Inflammatory macrophage treated with lipopolysaccharide for 4 hours (primary cell): ENCODE results near the gene RGPD8.
"Not testable (repeated sequence)": the region's sequence is repeated elsewhere in the genome, so short reads cannot be mapped to it uniquely, and the experiment has no call there.

ENCODE experiments used
- DNase-seq: peaks from one replicate; pipeline ENCODE4 v3.0.0-alpha.2; 2020

The RGPD8 gene

DNA sequence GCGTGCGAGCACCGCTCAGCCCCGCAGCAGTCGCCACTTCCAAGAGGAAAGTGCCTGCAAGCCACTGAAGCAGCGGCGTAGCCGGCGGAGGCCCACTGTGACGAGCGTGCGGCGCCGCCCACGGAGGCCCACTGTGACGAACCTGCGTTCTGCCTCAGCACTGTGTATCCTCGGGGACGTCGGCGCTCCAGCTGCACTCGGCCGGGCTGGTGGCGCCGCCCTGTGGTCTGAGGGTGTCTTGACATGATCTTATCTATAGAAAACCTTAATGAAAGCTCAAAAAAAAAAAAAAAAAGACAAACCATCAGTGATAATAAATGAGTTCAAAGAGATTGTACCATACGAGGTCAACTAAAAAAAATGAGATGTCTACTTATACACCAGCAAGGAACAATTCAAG, at the start of gene RGPD8:
RGPD8 (minus strand) TSS at position 166 of the 400 bp plus-strand sequence. CDS start 192 bp downstream, outside the sequence.
- DNase-seq, result peak; percentile 92

DNA sequence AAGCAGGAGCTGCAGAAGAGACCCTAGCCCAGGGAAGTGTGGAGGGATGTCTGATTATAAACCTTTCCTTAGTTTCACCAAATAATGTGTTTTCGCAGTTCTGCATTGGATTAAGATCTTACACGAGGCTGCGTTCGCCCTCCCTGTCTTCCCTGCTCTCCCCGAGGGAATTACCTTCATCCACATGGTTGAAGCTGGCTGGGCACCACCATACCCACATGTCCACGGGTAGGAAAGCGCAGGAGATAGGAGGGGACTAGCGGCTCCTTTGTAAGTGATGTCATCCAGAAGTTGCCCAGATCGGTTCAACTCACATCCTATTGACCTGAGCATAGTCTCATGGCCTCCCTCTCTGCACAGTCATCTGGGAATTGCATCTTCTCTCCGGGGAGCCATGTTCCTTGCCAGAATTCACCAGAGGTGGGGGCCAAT, 49.6 kb upstream of the RGPD8 start:
- DNase-seq, result peak; percentile 41

DNA sequence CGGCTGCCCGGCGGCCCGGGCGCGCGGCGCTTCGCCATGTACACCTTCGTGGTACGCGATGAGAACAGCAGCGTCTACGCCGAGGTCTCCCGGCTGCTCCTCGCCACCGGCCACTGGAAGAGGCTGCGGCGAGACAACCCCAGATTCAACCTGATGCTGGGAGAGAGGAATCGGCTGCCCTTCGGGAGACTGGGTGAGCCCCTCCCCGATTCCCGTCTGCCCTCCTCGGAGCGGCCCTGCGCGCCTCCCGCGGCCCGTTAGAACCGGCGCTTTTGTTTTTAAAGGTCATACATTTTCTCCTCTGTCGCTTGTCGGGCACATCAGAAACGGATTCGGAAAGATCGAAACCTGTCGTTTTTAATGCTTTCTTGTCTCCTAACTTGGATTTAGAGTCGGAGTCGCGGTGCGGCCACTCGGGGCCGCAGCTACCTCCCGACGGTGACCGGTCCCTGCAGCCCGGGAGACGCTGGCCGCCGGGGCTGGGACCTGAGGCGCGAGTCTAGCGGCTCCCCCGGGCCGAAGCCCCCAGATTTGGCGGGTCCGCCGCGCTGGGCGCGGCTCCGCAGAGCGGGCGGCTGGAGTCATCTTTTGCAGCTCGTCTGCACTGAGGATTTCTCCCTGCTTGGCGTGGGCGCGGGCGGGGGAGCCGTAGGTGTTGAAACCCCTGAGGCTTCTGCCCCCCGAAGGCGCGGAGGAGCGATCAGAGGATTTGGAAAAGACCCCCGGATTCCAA, 49.0 kb upstream of the RGPD8 start:
- peak; percentile 22 for DNase-seq

DNA sequence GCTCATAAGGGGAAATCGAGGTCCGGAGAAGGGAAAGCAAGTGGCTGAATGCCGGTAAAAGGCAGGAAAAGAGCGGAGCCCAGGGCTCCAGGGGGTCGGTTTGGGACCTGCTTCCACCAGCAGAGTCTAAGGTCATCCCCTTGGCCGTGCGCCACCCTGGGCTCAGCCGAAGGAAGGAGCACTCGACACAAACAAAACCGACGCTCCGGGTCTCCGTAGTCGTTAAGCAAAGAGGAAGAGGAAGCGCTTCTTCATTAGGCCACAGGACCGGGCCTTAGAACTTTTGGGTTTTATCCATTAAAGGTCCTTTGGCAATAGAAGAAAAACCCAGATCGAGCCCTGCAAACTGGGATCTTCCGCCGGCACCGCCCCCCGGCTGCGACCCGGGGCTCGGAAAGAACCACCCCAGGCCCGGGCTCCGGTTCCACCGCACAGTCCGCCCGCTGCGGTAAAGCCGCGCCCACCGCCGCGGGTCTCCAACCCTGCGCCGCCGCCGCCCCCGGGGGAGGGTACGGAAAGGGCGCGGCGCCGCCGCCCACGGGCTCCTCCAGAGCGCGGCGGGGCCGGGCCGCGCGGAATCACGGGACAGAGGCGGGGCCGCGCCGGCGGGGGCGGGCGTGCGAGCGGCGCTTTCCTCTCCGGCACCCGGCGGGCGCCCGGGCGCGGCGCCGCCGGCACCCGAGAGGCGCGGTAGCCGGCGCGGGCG, 48.2 kb upstream of the RGPD8 start, which contains the start of gene TTL:
TTL (plus strand) TSS at position 629 of the 706 bp plus-strand sequence. CDS start 189 bp downstream, outside the sequence.
- peak; percentile 89 for DNase-seq

DNA sequence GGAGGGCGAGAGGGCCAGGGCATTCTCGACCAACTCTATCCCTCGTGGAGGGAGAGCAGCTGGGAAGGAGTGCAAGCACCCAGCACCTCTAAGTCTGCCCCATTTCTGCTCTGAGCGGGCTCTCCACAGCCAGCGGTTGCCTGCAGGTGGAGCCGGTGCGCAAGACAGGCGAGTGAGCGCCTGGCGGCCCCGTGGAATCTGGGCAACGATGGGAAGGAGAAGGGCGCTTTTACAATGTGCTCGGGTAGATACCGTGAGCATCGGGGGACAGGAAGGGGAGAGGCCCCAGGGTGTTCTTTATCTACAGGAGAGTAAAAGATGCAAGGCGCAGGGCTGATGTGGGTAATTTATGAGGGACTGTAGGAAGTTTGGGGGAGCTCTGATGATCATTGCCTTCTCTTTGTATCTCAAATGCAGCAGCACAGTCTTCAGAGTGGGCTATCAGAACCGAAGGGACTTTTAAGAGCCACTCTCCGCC, 47.6 kb upstream of the RGPD8 start:
- DNase-seq, result peak; percentile 74

DNA sequence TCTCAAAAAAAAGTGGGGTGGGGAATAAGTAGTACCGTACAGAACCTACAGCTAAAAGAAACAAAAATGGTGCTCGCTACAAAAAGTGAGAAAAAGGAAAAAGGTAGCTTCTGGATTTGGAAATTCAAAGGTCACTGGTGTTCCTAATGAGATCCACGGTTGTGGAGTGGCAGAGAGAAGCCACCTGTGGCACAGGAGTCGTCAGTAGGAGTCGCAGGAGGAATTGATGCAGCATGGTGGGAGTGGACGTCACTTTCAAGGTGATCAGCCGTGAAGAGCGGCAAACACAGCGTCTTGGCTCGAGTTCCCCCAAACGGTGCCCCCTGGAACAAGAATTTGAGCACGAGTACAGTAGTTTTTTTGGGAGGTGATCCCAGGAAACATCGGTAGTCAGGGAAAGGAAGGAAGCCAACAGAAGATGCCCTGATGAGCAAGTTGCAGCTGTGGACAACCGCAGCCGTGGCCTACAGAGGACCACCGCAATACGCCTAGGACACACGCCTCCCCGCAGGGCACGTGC, 47.1 kb upstream of the RGPD8 start:
- DNase-seq, result no peak

DNA sequence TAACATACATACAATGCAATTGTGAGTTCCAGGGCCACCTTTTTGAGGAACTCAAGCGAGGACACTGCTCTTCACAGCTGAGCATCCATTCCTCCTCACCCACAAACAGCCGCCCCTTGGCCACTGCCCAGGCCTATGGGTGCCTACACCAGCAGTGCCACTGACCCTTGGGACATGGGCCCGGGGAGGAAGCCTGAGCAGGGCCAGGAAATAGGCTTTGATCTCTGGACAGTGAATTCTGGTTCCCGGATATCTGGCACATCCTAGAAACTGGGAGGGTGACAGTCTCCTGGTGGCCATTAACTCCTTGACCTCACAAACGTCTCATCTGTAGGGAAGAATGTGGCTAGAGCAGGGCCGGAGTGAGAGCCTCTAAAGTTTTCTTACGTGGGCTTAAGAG, 43.0 kb upstream of the RGPD8 start:
- no peak for DNase-seq

DNA sequence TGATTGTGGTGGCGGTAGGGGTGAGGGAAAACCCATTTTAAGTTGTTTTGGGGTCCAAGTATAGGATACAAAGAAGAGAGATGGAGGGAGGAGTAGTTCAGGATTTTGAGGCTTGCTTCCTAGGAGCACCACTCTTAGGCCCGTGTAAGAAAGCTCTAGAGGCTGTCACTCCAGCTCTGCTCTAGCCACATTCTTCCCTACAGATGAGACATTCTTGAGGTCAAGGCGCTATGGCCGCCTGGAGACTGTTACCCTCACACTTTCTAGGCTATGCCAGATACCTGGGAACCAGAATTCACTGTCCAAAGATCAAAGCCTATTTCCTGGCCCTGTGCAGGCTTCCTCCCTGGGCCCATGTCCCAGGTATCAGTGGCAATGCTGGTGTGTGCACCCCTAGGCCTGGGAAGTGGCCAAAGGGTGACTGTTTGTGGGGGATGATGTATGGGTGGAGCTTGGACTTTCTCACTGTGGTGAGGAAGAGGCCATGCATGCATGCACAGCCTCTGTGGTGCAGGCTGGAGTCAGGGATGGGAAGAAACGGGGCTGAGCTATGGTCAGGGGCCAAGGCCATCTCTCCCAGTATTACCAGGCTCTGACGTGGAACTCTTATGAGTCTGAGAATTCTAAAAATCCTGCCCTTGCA, 41.5 kb upstream of the RGPD8 start:
- no peak for DNase-seq

DNA sequence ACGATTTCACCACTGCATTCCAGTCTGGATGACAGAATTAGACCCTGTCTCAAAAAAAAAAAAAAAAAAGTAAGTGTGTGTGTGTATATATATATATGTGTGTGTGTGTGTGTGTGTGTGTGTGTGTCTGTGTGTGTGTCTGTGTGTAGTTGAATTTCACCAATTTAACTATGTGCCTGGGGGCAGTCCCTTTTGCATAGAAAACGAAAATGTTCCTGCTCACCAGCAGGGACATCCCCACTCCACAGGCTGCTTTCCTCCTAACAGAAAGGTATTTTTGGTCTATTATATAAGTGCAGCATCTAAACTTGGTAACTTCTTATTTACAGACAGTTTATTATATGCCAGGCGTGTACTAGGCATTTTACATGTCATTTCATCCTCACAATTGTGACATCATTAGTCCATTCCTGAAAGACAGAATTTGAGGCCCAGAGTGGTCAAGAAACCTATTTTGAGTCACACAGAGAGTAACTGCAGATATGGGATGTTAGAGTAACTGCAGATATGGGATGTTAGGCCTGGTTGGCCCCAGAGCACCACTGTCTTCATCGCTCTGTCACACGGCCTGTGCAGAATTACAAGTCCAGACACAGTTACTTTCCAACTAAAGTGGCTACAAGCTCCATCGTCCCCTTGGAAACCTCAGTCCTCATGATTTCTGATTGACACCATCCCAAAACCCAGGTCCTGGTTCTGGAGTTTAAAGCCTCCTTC, 39.3 kb upstream of the RGPD8 start:
- DNase-seq, result no peak

DNA sequence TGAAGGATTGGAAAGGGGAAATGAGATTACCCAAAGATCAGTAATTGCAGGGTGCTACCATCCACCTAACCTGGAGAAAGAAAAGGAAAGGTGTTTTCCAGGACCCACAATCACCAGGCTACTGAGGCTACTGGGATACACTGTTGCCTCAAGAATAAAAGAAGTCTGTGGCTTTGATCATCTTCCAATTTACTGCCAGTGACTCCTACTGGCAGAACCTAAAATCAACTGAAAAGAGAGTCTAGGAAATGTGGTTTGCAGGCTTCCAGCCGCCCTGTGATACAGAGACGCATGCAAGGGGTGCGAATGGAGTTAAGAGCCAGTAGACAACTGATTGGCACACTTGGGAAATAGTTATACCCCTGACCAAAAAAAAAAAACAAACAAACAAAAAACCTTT, 31.9 kb upstream of the RGPD8 start:
- no peak for DNase-seq

DNA sequence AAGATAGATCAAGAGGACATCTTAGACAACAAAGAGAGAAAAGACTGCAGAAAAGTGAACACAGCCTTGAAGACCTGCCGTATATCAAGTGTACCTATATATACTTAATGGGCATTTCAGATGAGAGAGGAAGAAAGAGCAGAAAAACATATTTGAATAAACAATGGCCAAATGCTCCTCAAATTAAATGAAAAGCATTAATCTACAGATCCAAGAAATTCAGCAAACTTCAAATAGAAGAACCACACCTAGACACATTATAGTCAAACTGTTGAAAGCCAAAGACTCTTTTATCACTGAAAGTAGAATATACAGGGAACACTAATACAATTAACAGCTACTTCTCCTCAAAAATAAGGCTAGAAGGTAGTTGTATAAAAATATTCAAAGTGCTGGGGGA, 29.8 kb upstream of the RGPD8 start:
- no peak for DNase-seq

DNA sequence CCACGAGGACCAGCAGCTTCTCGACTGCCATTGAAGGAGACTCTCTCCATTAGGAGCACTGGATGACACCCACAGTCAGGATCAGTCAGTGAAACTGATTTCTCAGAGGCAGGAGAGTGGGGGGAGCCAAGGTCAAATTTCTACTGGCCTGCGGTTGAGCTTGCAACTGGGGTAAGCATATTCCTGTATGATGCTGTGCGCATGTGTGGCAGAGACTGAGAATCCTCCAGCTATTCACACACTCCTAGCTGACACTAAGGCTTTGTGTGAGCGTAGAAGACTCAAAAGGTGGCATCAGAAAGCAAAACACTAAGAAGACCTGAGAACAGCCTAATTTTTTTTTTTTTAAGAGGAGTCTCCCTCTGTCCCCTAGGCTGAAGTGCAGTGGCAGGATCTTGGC, 28.7 kb upstream of the RGPD8 start:
- DNase-seq, result no peak

DNA sequence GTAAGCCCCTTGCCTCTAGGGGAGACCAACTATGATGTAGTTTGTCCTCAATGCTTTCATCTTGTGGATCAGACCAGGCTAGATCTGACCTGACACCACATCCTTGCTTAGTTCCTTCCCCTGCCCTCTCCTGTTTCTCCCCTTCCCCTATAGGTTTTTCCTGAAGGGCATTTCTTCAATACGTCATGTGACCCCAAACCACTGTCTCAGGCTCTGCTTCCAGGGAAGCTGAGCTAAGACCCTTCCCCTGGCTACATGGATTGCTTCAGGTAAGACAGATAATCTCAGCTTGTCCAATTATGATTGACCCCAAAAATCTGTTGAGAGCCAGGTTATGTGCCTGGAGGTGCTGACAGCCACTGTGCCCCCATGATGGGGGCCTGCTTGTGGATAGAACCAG, 25.9 kb upstream of the RGPD8 start:
- DNase-seq, result no peak

DNA sequence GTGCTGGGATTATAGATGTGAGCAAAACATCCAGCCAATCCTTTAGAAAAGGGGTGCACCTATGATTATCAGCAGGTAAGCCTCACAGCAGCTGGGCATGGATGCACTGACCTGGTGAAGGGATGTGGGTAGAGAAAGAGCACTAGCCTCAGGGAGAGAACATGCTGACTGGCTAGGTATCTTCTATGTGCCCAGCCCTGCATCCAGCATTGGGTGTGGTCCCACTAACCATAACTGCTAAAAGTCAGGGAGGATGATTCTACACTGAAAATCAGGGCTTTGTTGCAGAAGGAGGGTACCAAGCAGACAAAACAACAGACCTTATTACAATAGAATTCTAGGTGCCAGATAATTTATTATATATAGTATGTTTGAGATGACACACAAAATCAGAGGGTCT, 21.1 kb upstream of the RGPD8 start:
- no peak for DNase-seq

DNA sequence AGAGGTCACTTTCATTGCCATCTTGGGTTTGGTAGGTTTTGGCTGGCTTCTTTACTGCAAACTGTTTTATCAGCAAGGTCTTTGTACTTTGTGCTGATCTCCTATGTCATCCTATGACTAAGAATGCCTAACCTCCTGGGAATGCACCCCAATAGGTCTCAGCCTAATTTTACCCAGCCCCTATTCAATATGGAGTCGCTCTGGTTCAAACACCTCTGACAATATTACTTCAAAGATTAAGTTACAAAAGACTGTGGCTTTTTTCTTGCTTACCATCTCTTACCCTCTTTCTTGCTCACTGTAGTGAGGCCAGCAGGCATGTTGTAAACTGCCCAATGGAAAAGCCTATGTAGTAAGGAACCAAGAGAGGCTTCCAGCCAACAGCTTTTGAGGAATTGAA, 17.9 kb upstream of the RGPD8 start:
- DNase-seq, result no peak

DNA sequence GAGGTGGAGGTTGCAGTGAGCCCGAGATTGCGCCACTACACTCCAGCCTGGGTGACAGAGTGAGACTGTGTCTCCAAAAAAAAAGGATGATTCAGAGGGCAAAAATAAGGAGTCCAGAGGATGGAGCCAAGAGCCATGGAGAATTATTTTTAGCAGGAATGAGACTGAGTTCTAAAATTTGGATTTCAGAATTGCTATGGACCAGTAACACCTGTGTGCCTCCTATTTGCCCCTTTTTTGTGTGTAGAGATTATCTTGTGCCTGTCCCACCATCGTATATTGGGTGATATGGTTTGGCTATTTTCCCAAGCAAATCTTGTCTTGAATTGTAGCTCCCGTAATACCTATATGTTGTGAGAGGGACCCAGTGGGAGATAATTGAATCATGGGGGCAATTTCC, 16.4 kb upstream of the RGPD8 start:
- DNase-seq, result no peak

DNA sequence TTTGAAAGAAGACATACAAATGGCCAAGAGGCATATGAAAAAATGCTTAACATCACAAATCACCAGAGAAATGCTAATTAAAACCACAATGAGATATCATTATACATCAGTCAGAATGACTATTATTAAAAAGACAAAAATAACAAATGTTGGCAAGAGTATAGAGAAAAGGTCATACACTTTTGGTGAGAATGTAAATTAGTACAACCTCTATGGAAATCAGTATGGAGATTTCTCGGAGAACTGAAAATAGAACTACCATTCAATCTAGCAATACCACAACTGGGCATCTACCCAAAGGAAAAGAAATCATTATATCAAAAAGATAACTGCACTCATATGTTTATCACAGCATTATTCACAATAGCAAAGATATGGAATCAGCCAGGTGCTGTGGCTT, 10.8 kb upstream of the RGPD8 start:
- DNase-seq, result not testable (repeated sequence)

DNA sequence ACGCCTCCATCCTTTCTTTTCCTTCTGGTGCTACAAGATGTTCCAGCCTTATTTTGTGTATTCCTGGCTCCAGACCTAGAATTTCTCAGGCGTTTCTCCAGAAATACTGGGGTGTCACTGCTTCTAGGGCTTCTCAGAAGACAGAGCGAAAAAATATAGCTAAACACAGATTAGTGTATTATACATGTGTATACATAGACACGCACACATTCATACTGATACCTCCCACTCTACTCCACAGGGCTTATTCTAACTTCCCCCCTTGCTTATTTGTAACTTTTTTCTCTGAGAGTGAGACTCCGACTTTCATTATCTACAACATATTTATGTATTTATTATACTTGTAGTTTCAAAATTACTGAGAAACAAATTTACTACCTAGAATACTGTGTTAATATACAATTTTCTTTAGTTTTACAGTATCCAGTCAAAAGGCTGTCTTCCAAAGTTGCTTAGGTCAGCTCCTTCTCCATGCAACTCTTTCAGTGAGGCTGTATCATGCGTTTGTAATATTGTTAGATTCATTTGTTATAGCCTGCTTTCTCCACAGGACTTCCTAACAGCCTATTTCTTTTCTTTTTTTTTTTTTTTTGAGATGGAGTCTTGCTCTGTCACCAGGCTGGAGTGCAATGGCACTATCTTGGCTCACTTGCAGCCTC, 5.3 kb upstream of the RGPD8 start:
- DNase-seq, result not testable (repeated sequence)

DNA sequence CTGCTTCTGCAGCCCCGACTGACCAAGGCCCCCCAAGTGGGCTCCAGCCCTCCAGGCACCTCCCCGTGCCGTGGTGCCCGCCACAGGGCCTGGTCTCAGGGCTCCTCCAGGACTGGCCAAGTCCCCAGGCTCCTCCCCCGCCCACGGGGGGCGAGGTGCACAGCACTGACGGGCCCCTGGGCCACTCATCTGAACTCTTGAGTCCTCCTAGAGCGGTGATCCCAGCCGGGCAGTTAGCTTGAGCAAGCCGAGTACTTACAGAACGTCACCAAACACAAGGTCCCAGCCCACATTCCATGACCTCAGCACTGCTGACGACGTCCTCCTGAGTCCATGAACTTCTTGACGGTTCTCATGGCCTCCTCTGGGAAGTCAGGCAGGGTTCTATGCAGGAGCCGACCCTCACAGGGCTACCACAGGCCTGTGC, 4.0 kb upstream of the RGPD8 start:
- DNase-seq, result not testable (repeated sequence)

DNA sequence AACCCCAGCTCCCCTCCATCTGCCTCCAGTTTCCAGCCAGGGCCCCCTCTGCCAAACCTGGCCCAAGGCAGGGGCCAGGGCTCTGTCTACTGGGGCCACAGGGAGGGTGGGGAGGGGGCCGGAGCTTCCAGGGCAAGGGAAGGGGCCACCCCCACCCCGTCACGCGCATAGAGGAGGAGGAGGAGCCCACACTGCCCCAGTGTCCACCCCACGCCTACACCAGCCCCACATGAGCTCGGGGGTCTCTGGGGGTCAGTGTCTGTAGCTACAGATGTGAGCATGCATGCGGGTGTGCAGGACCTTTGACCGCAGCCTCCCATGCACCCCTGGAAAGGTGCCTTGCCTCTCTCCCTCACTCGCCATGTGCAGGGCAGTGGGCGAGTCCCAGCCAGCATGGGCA, 3.5 kb upstream of the RGPD8 start:
- not testable (repeated sequence) for DNase-seq

DNA sequence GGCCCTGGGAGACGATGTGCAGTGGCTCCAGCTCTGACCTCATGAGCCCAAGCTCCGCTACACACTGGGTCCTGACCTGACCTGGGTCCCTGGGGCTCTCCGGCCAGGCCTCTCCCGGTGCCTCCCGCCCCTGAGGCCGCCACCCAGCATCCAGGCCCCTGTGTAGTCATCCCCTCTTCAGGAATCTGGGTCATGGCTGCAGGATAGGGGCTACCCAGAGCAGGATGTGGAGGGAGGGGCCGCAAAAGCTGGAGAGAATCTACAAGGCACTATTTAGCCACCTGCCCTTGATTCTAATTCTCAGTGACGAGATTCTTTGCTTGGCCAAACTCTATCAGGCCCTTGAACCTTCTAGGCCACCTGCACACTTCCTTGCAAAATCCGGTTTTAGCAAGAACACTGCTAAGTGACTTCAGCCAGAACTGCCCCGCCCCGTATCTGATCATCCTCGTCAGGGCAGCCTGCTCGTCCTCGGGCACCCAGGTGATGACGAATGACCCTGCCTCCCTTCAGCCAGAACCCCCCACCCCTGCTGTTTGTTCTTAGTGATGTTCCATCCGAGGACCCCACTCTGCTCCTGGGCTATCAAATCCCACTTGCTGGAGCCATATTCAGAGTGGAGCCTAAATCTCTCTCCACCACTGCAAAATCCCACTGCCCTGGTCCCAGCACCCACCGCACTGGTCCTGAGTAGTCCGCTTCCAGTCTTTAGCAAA, 2.4 kb upstream of the RGPD8 start:
- DNase-seq, result not testable (repeated sequence)
